GM23338 (cell line): ENCODE results near the gene TMEM86A. TPM values are rescaled to one million over a fixed set of nuclear protein-coding genes. Genes with fewer than 3 reads are reported as not detected.

Source experiments
- ATAC-seq: fragments of 200-7000 bp; cut with Tn5 transposase; 3 replicates; pipeline ENCODE4 v1.9.1; 2020
- DNase-seq: peaks from one replicate; pipeline ENCODE4 v3.0.0-alpha.2; 2015; ENCODE audit warnings: low spot score
- H2AFZ ChIP-seq: fragments of 200-600 bp; sonication (generic); 2 replicates; pipeline ENCODE4 v1.8.0; 2016; ENCODE audit warnings: antibody characterized with exemption, mild to moderate bottlenecking, moderate library complexity
- H3F3A ChIP-seq: fragments of 200-600 bp; sonication (generic); replicated peaks from 2 replicates; pipeline ENCODE4 v1.8.0; 2017; ENCODE audit warnings: antibody characterized with exemption, mixed run types, low read depth
- H3K27ac ChIP-seq: fragments of 200-600 bp; sonication (generic); 2 replicates; pipeline ENCODE4 v1.6.1; 2016; ENCODE audit warnings: low read depth
- H3K27me3 ChIP-seq: fragments of 200-600 bp; sonication (generic); 2 replicates; pipeline ENCODE4 v1.8.0; 2016; ENCODE audit warnings: mild to moderate bottlenecking, mixed run types, moderate library complexity; ENCODE audit not compliant: insufficient read depth
- H3K36me3 ChIP-seq: fragments of 200-600 bp; sonication (generic); 2 replicates; pipeline ENCODE4 v1.8.0; 2016; ENCODE audit warnings: mild to moderate bottlenecking; ENCODE audit not compliant: insufficient read depth
- H3K4me1 ChIP-seq: fragments of 200-600 bp; sonication (generic); 2 replicates; pipeline ENCODE4 v1.8.0; 2016; ENCODE audit warnings: mild to moderate bottlenecking, moderate library complexity; ENCODE audit not compliant: insufficient read depth
- H3K4me2 ChIP-seq: fragments of 200-600 bp; sonication (generic); 2 replicates; pipeline ENCODE4 v1.7.1; 2017; ENCODE audit warnings: mixed run types
- H3K4me3 ChIP-seq: fragments of 200-600 bp; sonication (generic); 2 replicates; pipeline ENCODE4 v1.6.1; 2016; ENCODE audit warnings: mixed run types
- H3K79me2 ChIP-seq: fragments of 200-600 bp; sonication (generic); replicated peaks from 2 replicates; pipeline ENCODE4 v1.8.0; 2017; ENCODE audit warnings: mild to moderate bottlenecking; ENCODE audit not compliant: insufficient read depth
- H3K9me2 ChIP-seq: fragments of 200-600 bp; sonication (generic); 2 replicates; pipeline ENCODE4 v1.8.0; 2017; ENCODE audit not compliant: insufficient read depth
- H4K20me1 ChIP-seq: fragments of 200-600 bp; sonication (generic); replicated peaks from 2 replicates; pipeline ENCODE4 v1.8.0; 2017; ENCODE audit warnings: mild to moderate bottlenecking; ENCODE audit not compliant: insufficient read depth
- H3K27ac Mint-ChIP-seq: 2 replicates; pipeline ENCODE4 v1.8.0; 2020; ENCODE audit warnings: inconsistent platforms, mild to moderate bottlenecking, moderate library complexity, mixed read lengths
- H3K27me3 Mint-ChIP-seq: 3 replicates; pipeline ENCODE4 v1.8.0; 2022; ENCODE audit warnings: low read depth, mild to moderate bottlenecking, moderate library complexity, mixed read lengths, inconsistent platforms; ENCODE audit not compliant: insufficient read depth, poor library complexity
- H3K36me3 Mint-ChIP-seq: 3 replicates; pipeline ENCODE4 v1.8.0; 2021; ENCODE audit warnings: low read depth, mild to moderate bottlenecking, inconsistent platforms, moderate library complexity, mixed read lengths
- H3K4me1 Mint-ChIP-seq: 3 replicates; pipeline ENCODE4 v1.8.0; 2020; ENCODE audit warnings: mild to moderate bottlenecking, inconsistent platforms, mixed read lengths
- H3K4me3 Mint-ChIP-seq: 3 replicates; pipeline ENCODE4 v1.8.0; 2021; ENCODE audit warnings: moderate library complexity, mild to moderate bottlenecking, inconsistent platforms, mixed read lengths
- H3K9me3 Mint-ChIP-seq: 3 replicates; pipeline ENCODE4 v1.8.0; 2020; ENCODE audit warnings: moderate library complexity, mild to moderate bottlenecking, inconsistent platforms, mixed read lengths
- CREB1 ChIP-seq: fragments of 250-450 bp; sonication (Bioruptor Pico); IDR thresholded peaks from 2 replicates; pipeline ENCODE4 v1.5.0; 2020; ENCODE audit warnings: low read depth, mild to moderate bottlenecking, moderate library complexity
- EZH2 ChIP-seq: fragments of 200-600 bp; sonication (generic); IDR thresholded peaks from one replicate; pipeline ENCODE4 v1.8.0; 2017; ENCODE audit warnings: antibody characterized with exemption, mild to moderate bottlenecking, low read depth; ENCODE audit not compliant: unreplicated experiment
- EZH2phosphoT487 ChIP-seq: fragments of 200-600 bp; sonication (generic); IDR thresholded peaks from one replicate; pipeline ENCODE4 v1.8.1; 2018; ENCODE audit warnings: antibody characterized with exemption; ENCODE audit not compliant: unreplicated experiment
- NANOG ChIP-seq: IDR thresholded peaks from 2 replicates; pipeline ENCODE4 v1.6.1; 2016; ENCODE audit warnings: antibody characterized with exemption, borderline replicate concordance
- POLR2AphosphoS5 ChIP-seq: IDR thresholded peaks from 2 replicates; pipeline ENCODE4 v1.6.1; 2016; ENCODE audit warnings: antibody characterized with exemption, low read depth
- STAT1 ChIP-seq: IDR thresholded peaks from one replicate; pipeline ENCODE4 v1.6.1; 2016; ENCODE audit warnings: antibody characterized with exemption; ENCODE audit not compliant: unreplicated experiment
- ZNF114 ChIP-seq: fragments of 250-450 bp; sonication (Bioruptor Pico); IDR thresholded peaks from 2 replicates; pipeline ENCODE4 v1.5.0; 2020; ENCODE audit warnings: mild to moderate bottlenecking, moderate library complexity
- ZNF331 ChIP-seq: fragments of 250-450 bp; sonication (Bioruptor Pico); IDR thresholded peaks from 2 replicates; pipeline ENCODE4 v1.5.0; 2020; ENCODE audit warnings: low read depth, mild to moderate bottlenecking, moderate library complexity
- ZNF462 ChIP-seq: fragments of 250-450 bp; sonication (Bioruptor Pico); IDR thresholded peaks from 2 replicates; pipeline ENCODE4 v1.5.0; 2020; ENCODE audit warnings: mild to moderate bottlenecking, moderate library complexity
- polyA plus RNA-seq: library from polyadenylated mRNA; unstranded; fragments of >200 nt; fragmentation: Nextera tagmentation; extraction: Ambion mirVana; gene quantifications from 2 replicates; pipeline ENCODE4 v1.2.1, GENCODE V29; 2016
- total RNA-seq: library from RNA; depleted of rRNA; stranded (reverse); fragments of >200 nt; shearing (Covaris generic); gene quantifications from 2 replicates; pipeline ENCODE4 v1.2.3, GENCODE V29; 2014
- TF ChIP-seq, protein P1 (sequence below): IDR thresholded peaks from 2 replicates; pipeline ENCODE4 v1.6.1; 2016; ENCODE audit warnings: antibody characterized with exemption
- TF ChIP-seq, protein P2 (sequence below): IDR thresholded peaks from one replicate; pipeline ENCODE4 v1.6.1; 2018; ENCODE audit warnings: antibody characterized with exemption; ENCODE audit not compliant: unreplicated experiment
- TF ChIP-seq, protein P3 (sequence below), 2 experiments: fragments of 200-600 bp in 1 of 2; sonication (generic) in 1 of 2; conservative IDR thresholded peaks; 2 replicates each; pipeline versions ENCODE4 v1.5.1 to v1.6.1; 2016 to 2017; ENCODE audit warnings: antibody characterized with exemption in 2 of 2, low read depth in 2 of 2, mild to moderate bottlenecking in 2 of 2, moderate library complexity in 1 of 2

The TMEM86A gene
- total and polyA plus RNA-seq, 2 experiments from 2014 or later: 0.45 to 0.91 TPM

- TF ChIP-seq ZNF462 (CRISPR knock-in tag): no peak
- TF ChIP-seq NANOG: no peak
Observed at GRCh38 chr11:18696638-18697225, 1.8 kb upstream of the TMEM86A start (continued).

GRCh38 chr11:18697576-18697975 is 1.0 kb upstream of the TMEM86A start:
- H3K36me3 ChIP-seq: no peaks in the 10 kb centered on the region
- no peak overlapping the region for H3K4me2 ChIP-seq
- Mint-ChIP-seq H3K27me3 (peaks cover 13% of the 10 kb centered on the region), H3K4me1 (peaks cover 7% of the 10 kb centered on the region; the same call in 2 of the 3 replicates), H3K4me3 (no peak overlapping the region), H3K9me3 (no peaks in the 10 kb centered on the region), H3K36me3 (no peaks in the 10 kb centered on the region; the same call in 2 of the 3 replicates), H3K27ac (no peak overlapping the region)
- H3K27ac ChIP-seq: no peak overlapping the region
- TF ChIP-seq EZH2phosphoT487 (no peak), STAT1 (no peak), CREB1 (CRISPR knock-in tag) (no peak), ZNF114 (CRISPR knock-in tag) (no peak), ZNF331 (CRISPR knock-in tag) (no peak), POLR2AphosphoS5 (no peak), EZH2 (no peak)
- TF ChIP-seq, protein P1, sequence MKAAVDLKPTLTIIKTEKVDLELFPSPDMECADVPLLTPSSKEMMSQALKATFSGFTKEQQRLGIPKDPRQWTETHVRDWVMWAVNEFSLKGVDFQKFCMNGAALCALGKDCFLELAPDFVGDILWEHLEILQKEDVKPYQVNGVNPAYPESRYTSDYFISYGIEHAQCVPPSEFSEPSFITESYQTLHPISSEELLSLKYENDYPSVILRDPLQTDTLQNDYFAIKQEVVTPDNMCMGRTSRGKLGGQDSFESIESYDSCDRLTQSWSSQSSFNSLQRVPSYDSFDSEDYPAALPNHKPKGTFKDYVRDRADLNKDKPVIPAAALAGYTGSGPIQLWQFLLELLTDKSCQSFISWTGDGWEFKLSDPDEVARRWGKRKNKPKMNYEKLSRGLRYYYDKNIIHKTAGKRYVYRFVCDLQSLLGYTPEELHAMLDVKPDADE: no peak
- TF ChIP-seq, protein P2, sequence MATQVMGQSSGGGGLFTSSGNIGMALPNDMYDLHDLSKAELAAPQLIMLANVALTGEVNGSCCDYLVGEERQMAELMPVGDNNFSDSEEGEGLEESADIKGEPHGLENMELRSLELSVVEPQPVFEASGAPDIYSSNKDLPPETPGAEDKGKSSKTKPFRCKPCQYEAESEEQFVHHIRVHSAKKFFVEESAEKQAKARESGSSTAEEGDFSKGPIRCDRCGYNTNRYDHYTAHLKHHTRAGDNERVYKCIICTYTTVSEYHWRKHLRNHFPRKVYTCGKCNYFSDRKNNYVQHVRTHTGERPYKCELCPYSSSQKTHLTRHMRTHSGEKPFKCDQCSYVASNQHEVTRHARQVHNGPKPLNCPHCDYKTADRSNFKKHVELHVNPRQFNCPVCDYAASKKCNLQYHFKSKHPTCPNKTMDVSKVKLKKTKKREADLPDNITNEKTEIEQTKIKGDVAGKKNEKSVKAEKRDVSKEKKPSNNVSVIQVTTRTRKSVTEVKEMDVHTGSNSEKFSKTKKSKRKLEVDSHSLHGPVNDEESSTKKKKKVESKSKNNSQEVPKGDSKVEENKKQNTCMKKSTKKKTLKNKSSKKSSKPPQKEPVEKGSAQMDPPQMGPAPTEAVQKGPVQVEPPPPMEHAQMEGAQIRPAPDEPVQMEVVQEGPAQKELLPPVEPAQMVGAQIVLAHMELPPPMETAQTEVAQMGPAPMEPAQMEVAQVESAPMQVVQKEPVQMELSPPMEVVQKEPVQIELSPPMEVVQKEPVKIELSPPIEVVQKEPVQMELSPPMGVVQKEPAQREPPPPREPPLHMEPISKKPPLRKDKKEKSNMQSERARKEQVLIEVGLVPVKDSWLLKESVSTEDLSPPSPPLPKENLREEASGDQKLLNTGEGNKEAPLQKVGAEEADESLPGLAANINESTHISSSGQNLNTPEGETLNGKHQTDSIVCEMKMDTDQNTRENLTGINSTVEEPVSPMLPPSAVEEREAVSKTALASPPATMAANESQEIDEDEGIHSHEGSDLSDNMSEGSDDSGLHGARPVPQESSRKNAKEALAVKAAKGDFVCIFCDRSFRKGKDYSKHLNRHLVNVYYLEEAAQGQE: no peak
- TF ChIP-seq, protein P3, sequence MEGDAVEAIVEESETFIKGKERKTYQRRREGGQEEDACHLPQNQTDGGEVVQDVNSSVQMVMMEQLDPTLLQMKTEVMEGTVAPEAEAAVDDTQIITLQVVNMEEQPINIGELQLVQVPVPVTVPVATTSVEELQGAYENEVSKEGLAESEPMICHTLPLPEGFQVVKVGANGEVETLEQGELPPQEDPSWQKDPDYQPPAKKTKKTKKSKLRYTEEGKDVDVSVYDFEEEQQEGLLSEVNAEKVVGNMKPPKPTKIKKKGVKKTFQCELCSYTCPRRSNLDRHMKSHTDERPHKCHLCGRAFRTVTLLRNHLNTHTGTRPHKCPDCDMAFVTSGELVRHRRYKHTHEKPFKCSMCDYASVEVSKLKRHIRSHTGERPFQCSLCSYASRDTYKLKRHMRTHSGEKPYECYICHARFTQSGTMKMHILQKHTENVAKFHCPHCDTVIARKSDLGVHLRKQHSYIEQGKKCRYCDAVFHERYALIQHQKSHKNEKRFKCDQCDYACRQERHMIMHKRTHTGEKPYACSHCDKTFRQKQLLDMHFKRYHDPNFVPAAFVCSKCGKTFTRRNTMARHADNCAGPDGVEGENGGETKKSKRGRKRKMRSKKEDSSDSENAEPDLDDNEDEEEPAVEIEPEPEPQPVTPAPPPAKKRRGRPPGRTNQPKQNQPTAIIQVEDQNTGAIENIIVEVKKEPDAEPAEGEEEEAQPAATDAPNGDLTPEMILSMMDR (conservative IDR thresholded peaks at IDR 0.05; ENCODE audit: low read depth in 2 of 2): no peak
- H3K9me2 ChIP-seq: no peaks in the 10 kb centered on the region
- DNase-seq (no peak), ATAC-seq (no peak)
- peak overlapping the region; percentile 76 for H3K4me3 ChIP-seq
- H3K27me3 ChIP-seq: peaks cover 10% of the 10 kb centered on the region; the same call in 1 of the 2 replicates
- peaks cover 7% of the 10 kb centered on the region; the same call in 1 of the 2 replicates for H3K4me1 ChIP-seq
- no peaks in the 10 kb centered on the region for H3K79me2 ChIP-seq
- no peaks in the 10 kb centered on the region for H4K20me1 ChIP-seq
- peak overlapping the region; percentile 100 for H2AFZ ChIP-seq
- 0 out of 2 replicates have a peak, but pooled peaks cover 2% of the 10 kb centered on the region for H3F3A ChIP-seq
